Stimulated activated CD8-positive, alpha-beta memory T cell treated with anti-CD3 and anti-CD28 coated beads, Interleukin-4, amount 100 ng/mL, for 24 hours (primary cell): ENCODE measurements around the gene CPA1.
A peak's percentile ranks its signal among the peaks of the same experiment; 100 is the strongest.

ENCODE experiments used
- DNase-seq: peaks from one replicate; pipeline ENCODE4 v3.0.0-alpha.2; 2020; ENCODE audit warnings: low read depth

The CPA1 gene

GRCh38 chr7:130356121-130356875, 24.0 kb upstream of the CPA1 start:
- DNase-seq = no peak

GRCh38 chr7:130356876-130357611, 23.2 kb upstream of the CPA1 start:
- no peak for DNase-seq

- DNase-seq = no peak
Observed at GRCh38 chr7:130358471-130358870, 21.8 kb upstream of the CPA1 start.

GRCh38 chr7:130359276-130359857, 20.9 kb upstream of the CPA1 start:
- no peak for DNase-seq

GRCh38 chr7:130360518-130360917, 19.8 kb upstream of the CPA1 start:
- no peak for DNase-seq

- DNase-seq = no peak
Observed at GRCh38 chr7:130361681-130362080, 18.6 kb upstream of the CPA1 start.

- no peak for DNase-seq
Observed at GRCh38 chr7:130362251-130362816, 18.0 kb upstream of the CPA1 start.

- DNase-seq = no peak
Observed at GRCh38 chr7:130363026-130363847, 17.1 kb upstream of the CPA1 start.

- no peak for DNase-seq
Observed at GRCh38 chr7:130364451-130364850, 15.8 kb upstream of the CPA1 start.

GRCh38 chr7:130365088-130365487, 15.2 kb upstream of the CPA1 start:
- DNase-seq = no peak

- peak; percentile 7 for DNase-seq
Observed at GRCh38 chr7:130365511-130366441, 14.5 kb upstream of the CPA1 start.

GRCh38 chr7:130366564-130366963, 13.7 kb upstream of the CPA1 start:
- no peak for DNase-seq

GRCh38 chr7:130367088-130367755, 13.1 kb upstream of the CPA1 start:
- DNase-seq = no peak

GRCh38 chr7:130367836-130368746, 12.2 kb upstream of the CPA1 start:
- no peak for DNase-seq

GRCh38 chr7:130369110-130369711, 11.1 kb upstream of the CPA1 start:
- no peak for DNase-seq

- DNase-seq = no peak
Observed at GRCh38 chr7:130369831-130370550, 10.3 kb upstream of the CPA1 start.

- DNase-seq = no peak
Observed at GRCh38 chr7:130371046-130371445, 9.2 kb upstream of the CPA1 start.
